Natural killer cell treated with Interleukin-12 subunit alpha and Interleukin-12 subunit beta and Interleukin-15 and Interleukin-18, amount 100 ng/mL, for 72 hours (primary cell): ENCODE measurements around the gene MBNL1. TPM values are rescaled to one million over a fixed set of nuclear protein-coding genes. Genes with fewer than 3 reads are reported as not detected.

Experiments used
- ATAC-seq, 2 donors: fragments of 150-1000 bp; cut with Tn5 transposase in 1 of 2; sonication (Bioruptor Pico), chemical (Tn5 transposase) in 1 of 2; 2 replicates each; pipeline ENCODE4 v1.10.0; 2021
- DNase-seq: peaks from one replicate; pipeline ENCODE4 v3.0.0; 2022; ENCODE audit warnings: low spot score
- H3K27ac Mint-ChIP-seq, 2 donors: 1 replicate in 1 of 2; 2 replicates in 1 of 2; pipeline ENCODE4 v1.8.0; 2022; ENCODE audit warnings: mixed read lengths in 2 of 2, mild to moderate bottlenecking in 1 of 2, moderate library complexity in 1 of 2
- H3K27me3 Mint-ChIP-seq, 2 donors: 1 replicate in 1 of 2; 2 replicates in 1 of 2; pipeline ENCODE4 v1.8.0; 2022; ENCODE audit warnings: mixed read lengths in 2 of 2
- H3K36me3 Mint-ChIP-seq: one replicate; pipeline ENCODE4 v1.8.0; 2022; ENCODE audit warnings: mixed read lengths
- H3K4me1 Mint-ChIP-seq, 2 donors: 1 replicate in 1 of 2; 2 replicates in 1 of 2; pipeline ENCODE4 v1.8.0; 2022; ENCODE audit warnings: low read depth in 2 of 2, mixed read lengths in 2 of 2, mild to moderate bottlenecking in 1 of 2
- H3K4me3 Mint-ChIP-seq: one replicate; pipeline ENCODE4 v1.8.0; 2022; ENCODE audit warnings: mixed read lengths
- H3K9me3 Mint-ChIP-seq: 2 replicates; pipeline ENCODE4 v1.8.0; 2022; ENCODE audit warnings: mixed read lengths
- total RNA-seq, 2 donors: library from RNA; stranded (reverse); gene quantifications; one replicate each; pipeline ENCODE4 v1.2.3, GENCODE V29; 2022

MBNL1 gene
- total RNA-seq, 2 donors from 2014 or later: 353 to 509 TPM

- Mint-ChIP-seq H3K4me1 (peaks cover 50 to 66% of the 10 kb centered on the region in 2 donors), H3K4me3 (no peak overlapping the region), H3K27ac (peak overlapping the region; percentile 52 to 89), H3K9me3 (no peaks in the 10 kb centered on the region), H3K36me3 (peaks cover 6% of the 10 kb centered on the region), H3K27me3 (no peaks in the 10 kb centered on the region)
- DNase-seq: no peak
- no peak for ATAC-seq
Observed at GRCh38 chr3:152400887-152401286, 132.2 kb downstream of the MBNL1 start.

- H3K27ac Mint-ChIP-seq: peak overlapping the region; percentile 52 to 89
- H3K9me3 Mint-ChIP-seq: no peaks in the 10 kb centered on the region
- peak overlapping the region; percentile 25 for H3K4me3 Mint-ChIP-seq
- peak; percentile 62 to 63 for ATAC-seq
- H3K36me3 Mint-ChIP-seq: no peaks in the 10 kb centered on the region
- no peaks in the 10 kb centered on the region for H3K27me3 Mint-ChIP-seq
- DNase-seq: no peak
- H3K4me1 Mint-ChIP-seq: peaks cover 57 to 80% of the 10 kb centered on the region in 2 donors
Observed at GRCh38 chr3:152402695-152403451, 134.1 kb downstream of the MBNL1 start.

GRCh38 chr3:152403632-152404066 is 134.9 kb downstream of the MBNL1 start:
- Mint-ChIP-seq H3K27ac (peak overlapping the region; percentile 52 to 89), H3K4me1 (peaks cover 56 to 78% of the 10 kb centered on the region in 2 donors), H3K9me3 (no peaks in the 10 kb centered on the region), H3K36me3 (no peaks in the 10 kb centered on the region), H3K27me3 (no peaks in the 10 kb centered on the region), H3K4me3 (peak overlapping the region; percentile 25)
- ATAC-seq (peak; percentile 52 to 60), DNase-seq (no peak)

- Mint-ChIP-seq H3K27me3 (no peaks in the 10 kb centered on the region), H3K9me3 (no peaks in the 10 kb centered on the region), H3K4me1 (peaks cover 48 to 70% of the 10 kb centered on the region in 2 donors), H3K27ac (peak overlapping the region; percentile 63 to 77), H3K4me3 (no peak overlapping the region), H3K36me3 (no peaks in the 10 kb centered on the region)
- DNase-seq (no peak), ATAC-seq (no peak)
Observed at GRCh38 chr3:152404976-152405375, 136.2 kb downstream of the MBNL1 start.

GRCh38 chr3:152405915-152406802 is 137.4 kb downstream of the MBNL1 start:
- H3K36me3 Mint-ChIP-seq: no peaks in the 10 kb centered on the region
- no peaks in the 10 kb centered on the region for H3K9me3 Mint-ChIP-seq
- H3K4me3 Mint-ChIP-seq: peak overlapping the region; percentile 32
- peaks cover 47 to 68% of the 10 kb centered on the region in 2 donors for H3K4me1 Mint-ChIP-seq
- peak overlapping the region; percentile 63 to 77 for H3K27ac Mint-ChIP-seq
- no peaks in the 10 kb centered on the region for H3K27me3 Mint-ChIP-seq
- DNase-seq: no peak
- peak; percentile 50 to 70 for ATAC-seq

GRCh38 chr3:152413240-152413639 is 144.5 kb downstream of the MBNL1 start:
- Mint-ChIP-seq H3K27me3 (no peaks in the 10 kb centered on the region), H3K4me3 (no peak overlapping the region), H3K36me3 (peaks cover 14% of the 10 kb centered on the region), H3K9me3 (no peaks in the 10 kb centered on the region), H3K4me1 (peaks cover 40 to 43% of the 10 kb centered on the region in 2 donors), H3K27ac (peak overlapping the region; percentile 45 to 66)
- ATAC-seq: no peak
- no peak for DNase-seq

- no peak for DNase-seq
- no peaks in the 10 kb centered on the region for H3K27me3 Mint-ChIP-seq
- H3K9me3 Mint-ChIP-seq: peaks cover 8% of the 10 kb centered on the region
- H3K4me3 Mint-ChIP-seq: peak overlapping the region; percentile 9
- no peak for ATAC-seq
- H3K36me3 Mint-ChIP-seq: peaks cover 38% of the 10 kb centered on the region
- H3K4me1 Mint-ChIP-seq: peaks cover 55 to 62% of the 10 kb centered on the region in 2 donors
- H3K27ac Mint-ChIP-seq: peak overlapping the region; percentile 88 to 91
Observed at GRCh38 chr3:152416808-152417580, 148.3 kb downstream of the MBNL1 start.

- H3K27me3 Mint-ChIP-seq: no peaks in the 10 kb centered on the region
- H3K36me3 Mint-ChIP-seq: peaks cover 59% of the 10 kb centered on the region
- peaks cover 66 to 71% of the 10 kb centered on the region in 2 donors for H3K4me1 Mint-ChIP-seq
- DNase-seq: peak; percentile 86
- peak; percentile 97 to 98 for ATAC-seq
- H3K9me3 Mint-ChIP-seq: peaks cover 17% of the 10 kb centered on the region
- H3K4me3 Mint-ChIP-seq: peak overlapping the region; percentile 75
- H3K27ac Mint-ChIP-seq: peak overlapping the region; percentile 88 to 91
Observed at GRCh38 chr3:152419748-152420147, 151.0 kb downstream of the MBNL1 start.

- Mint-ChIP-seq H3K9me3 (peaks cover 17% of the 10 kb centered on the region), H3K36me3 (peaks cover 52% of the 10 kb centered on the region), H3K4me3 (peak overlapping the region; percentile 75), H3K27ac (peak overlapping the region; percentile 88 to 91), H3K27me3 (no peaks in the 10 kb centered on the region), H3K4me1 (peaks cover 79 to 80% of the 10 kb centered on the region in 2 donors)
- no peak for DNase-seq
- ATAC-seq: no peak
Observed at GRCh38 chr3:152421162-152421561, 152.4 kb downstream of the MBNL1 start.

GRCh38 chr3:152426393-152426792 is 157.7 kb downstream of the MBNL1 start:
- ATAC-seq (no peak), DNase-seq (no peak)
- peaks cover 11% of the 10 kb centered on the region for H3K9me3 Mint-ChIP-seq
- H3K27ac Mint-ChIP-seq: peak overlapping the region in 1 of 2 donors; percentile 92
- no peaks in the 10 kb centered on the region for H3K27me3 Mint-ChIP-seq
- H3K36me3 Mint-ChIP-seq: peaks cover 27% of the 10 kb centered on the region
- H3K4me3 Mint-ChIP-seq: no peak overlapping the region
- H3K4me1 Mint-ChIP-seq: peaks cover 62 to 80% of the 10 kb centered on the region in 2 donors

- no peaks in the 10 kb centered on the region for H3K9me3 Mint-ChIP-seq
- H3K27ac Mint-ChIP-seq: peak overlapping the region; percentile 51 to 92
- no peak for ATAC-seq
- H3K36me3 Mint-ChIP-seq: peaks cover 14% of the 10 kb centered on the region
- H3K27me3 Mint-ChIP-seq: no peaks in the 10 kb centered on the region
- DNase-seq: no peak
- peaks cover 45 to 66% of the 10 kb centered on the region in 2 donors for H3K4me1 Mint-ChIP-seq
- no peak overlapping the region for H3K4me3 Mint-ChIP-seq
Observed at GRCh38 chr3:152428577-152428976, 159.8 kb downstream of the MBNL1 start.

- no peaks in the 10 kb centered on the region for H3K27me3 Mint-ChIP-seq
- no peak for DNase-seq
- H3K4me1 Mint-ChIP-seq: peaks cover 40 to 65% of the 10 kb centered on the region in 2 donors
- H3K4me3 Mint-ChIP-seq: no peak overlapping the region
- no peak for ATAC-seq
- peaks cover 23% of the 10 kb centered on the region for H3K36me3 Mint-ChIP-seq
- H3K9me3 Mint-ChIP-seq: peaks cover 4% of the 10 kb centered on the region
- peak overlapping the region; percentile 51 to 92 for H3K27ac Mint-ChIP-seq
Observed at GRCh38 chr3:152430223-152431002, 161.7 kb downstream of the MBNL1 start.
